ENCODE results near the gene PYGO1.

Gene PYGO1

DNA sequence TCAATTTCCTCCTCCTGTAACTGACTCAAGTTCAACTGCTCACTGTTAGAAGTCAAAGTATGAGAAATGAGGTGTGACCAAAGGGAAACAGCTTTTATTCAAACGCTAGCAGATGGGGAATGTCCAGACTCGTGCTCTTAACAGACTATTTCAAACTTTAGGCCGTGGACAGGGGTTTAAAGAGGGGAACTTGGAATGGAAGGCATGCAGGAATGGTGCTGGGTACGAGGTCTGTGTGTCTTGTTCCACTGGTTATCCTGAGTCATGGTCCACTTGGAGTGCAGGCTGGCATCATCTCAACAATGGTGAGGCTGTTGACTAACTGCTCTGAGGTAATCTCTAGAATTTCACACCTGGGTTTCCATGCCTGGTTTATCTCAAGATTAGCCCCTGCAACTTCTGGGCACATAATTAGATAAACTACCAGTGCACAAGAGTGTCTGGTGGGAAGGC is 57.3 kb downstream of the PYGO1 start:
- in situ Hi-C loops (cut with MboI; ENCODE audit: low pct_unique_long_range_greater_than_20kb, low sequenced_read_pairs, unreplicated experiment): no loop called here
- TF ChIP-seq, protein P1, sequence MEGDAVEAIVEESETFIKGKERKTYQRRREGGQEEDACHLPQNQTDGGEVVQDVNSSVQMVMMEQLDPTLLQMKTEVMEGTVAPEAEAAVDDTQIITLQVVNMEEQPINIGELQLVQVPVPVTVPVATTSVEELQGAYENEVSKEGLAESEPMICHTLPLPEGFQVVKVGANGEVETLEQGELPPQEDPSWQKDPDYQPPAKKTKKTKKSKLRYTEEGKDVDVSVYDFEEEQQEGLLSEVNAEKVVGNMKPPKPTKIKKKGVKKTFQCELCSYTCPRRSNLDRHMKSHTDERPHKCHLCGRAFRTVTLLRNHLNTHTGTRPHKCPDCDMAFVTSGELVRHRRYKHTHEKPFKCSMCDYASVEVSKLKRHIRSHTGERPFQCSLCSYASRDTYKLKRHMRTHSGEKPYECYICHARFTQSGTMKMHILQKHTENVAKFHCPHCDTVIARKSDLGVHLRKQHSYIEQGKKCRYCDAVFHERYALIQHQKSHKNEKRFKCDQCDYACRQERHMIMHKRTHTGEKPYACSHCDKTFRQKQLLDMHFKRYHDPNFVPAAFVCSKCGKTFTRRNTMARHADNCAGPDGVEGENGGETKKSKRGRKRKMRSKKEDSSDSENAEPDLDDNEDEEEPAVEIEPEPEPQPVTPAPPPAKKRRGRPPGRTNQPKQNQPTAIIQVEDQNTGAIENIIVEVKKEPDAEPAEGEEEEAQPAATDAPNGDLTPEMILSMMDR (IDR thresholded peaks at IDR 0.05; ENCODE audit: extremely low read depth, insufficient read depth, missing control alignments): no peak
- DNase-seq (ENCODE audit: low spot score): no peak

GRCh38 chr15:55528812-55529211 is 59.3 kb downstream of the PYGO1 start:
- TF ChIP-seq, protein P1 (IDR thresholded peaks at IDR 0.05; ENCODE audit: extremely low read depth, insufficient read depth, missing control alignments): no peak
- in situ Hi-C loops (cut with MboI; ENCODE audit: low pct_unique_long_range_greater_than_20kb, low sequenced_read_pairs, unreplicated experiment): no loop called here
- no peak for DNase-seq (ENCODE audit: low spot score)

GRCh38 chr15:55527150-55527549 is 61.0 kb downstream of the PYGO1 start:
- in situ Hi-C loops (cut with MboI; ENCODE audit: low pct_unique_long_range_greater_than_20kb, low sequenced_read_pairs, unreplicated experiment): no loop called here
- TF ChIP-seq, protein P1 (IDR thresholded peaks at IDR 0.05; ENCODE audit: extremely low read depth, insufficient read depth, missing control alignments): no peak

DNA sequence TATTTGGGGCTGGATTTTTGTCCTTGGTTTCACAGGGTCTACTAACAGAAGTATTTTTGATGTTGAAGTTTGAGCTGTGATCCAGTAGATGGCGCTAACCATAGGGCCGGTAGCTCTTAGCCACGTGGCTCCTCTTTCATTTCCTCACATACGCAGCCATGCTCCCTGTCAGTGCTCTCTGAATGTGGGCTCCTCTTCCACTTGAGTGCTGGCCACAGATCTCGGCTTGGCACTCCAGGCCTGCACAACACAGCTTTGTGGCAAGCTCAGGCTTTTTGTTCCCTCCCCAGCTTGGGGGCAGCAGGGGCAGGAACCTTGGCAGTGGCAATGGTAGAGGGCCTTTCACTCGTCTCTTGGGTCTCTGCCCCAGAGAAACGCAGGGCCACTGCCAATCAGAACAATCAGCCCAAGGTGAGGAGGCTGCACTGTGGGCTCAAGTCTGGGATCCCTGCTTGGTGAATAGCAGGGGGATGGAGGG is 61.5 kb downstream of the PYGO1 start:
- in situ Hi-C loops (cut with MboI; ENCODE audit: low pct_unique_long_range_greater_than_20kb, low sequenced_read_pairs, unreplicated experiment): no loop called here

More at GRCh38 chr15:55527150-55527549, 61.0 kb downstream of the PYGO1 start:
- DNase-seq (ENCODE audit: low spot score): no peak

GRCh38 chr15:55522742-55523450 is 65.2 kb downstream of the PYGO1 start:
- in situ Hi-C loops (cut with MboI; ENCODE audit: low pct_unique_long_range_greater_than_20kb, low sequenced_read_pairs, unreplicated experiment): no loop called here

More for the DNA sequence above, 61.5 kb downstream of the PYGO1 start:
- peak; percentile 48 for DNase-seq (ENCODE audit: low spot score)
- TF ChIP-seq, protein P1 (IDR thresholded peaks at IDR 0.05; ENCODE audit: extremely low read depth, insufficient read depth, missing control alignments): peak; percentile 62

GRCh38 chr15:55518641-55519040 is 69.5 kb downstream of the PYGO1 start:
- in situ Hi-C loops (cut with MboI; ENCODE audit: low pct_unique_long_range_greater_than_20kb, low sequenced_read_pairs, unreplicated experiment): no loop called here
- TF ChIP-seq, protein P1 (IDR thresholded peaks at IDR 0.05; ENCODE audit: extremely low read depth, insufficient read depth, missing control alignments): no peak
- DNase-seq (ENCODE audit: low spot score): no peak

More at GRCh38 chr15:55522742-55523450, 65.2 kb downstream of the PYGO1 start:
- DNase-seq (ENCODE audit: low spot score): no peak
- TF ChIP-seq, protein P1 (IDR thresholded peaks at IDR 0.05; ENCODE audit: extremely low read depth, insufficient read depth, missing control alignments): no peak

All from GM13977 (cell line).